Ishikawa (cell line): ENCODE results near the gene RIGI.

Experiments used
- CEBPB ChIP-seq: IDR thresholded peaks from 2 replicates; pipeline ENCODE4 v1.6.1; 2012
- EGR1 ChIP-seq: IDR thresholded peaks from 2 replicates; pipeline ENCODE4 v1.6.1; 2012
- EP300 ChIP-seq: IDR thresholded peaks from 2 replicates; pipeline ENCODE4 v1.6.1; 2012; ENCODE audit warnings: borderline replicate concordance
- FOXM1 ChIP-seq: IDR thresholded peaks from 2 replicates; pipeline ENCODE4 v1.6.1; 2012; ENCODE audit warnings: low read depth, borderline replicate concordance
- NFIC ChIP-seq: IDR thresholded peaks from 2 replicates; pipeline ENCODE4 v1.6.1; 2012
- RAD21 ChIP-seq: IDR thresholded peaks from 2 replicates; pipeline ENCODE4 v1.6.1; 2012; ENCODE audit warnings: low read depth
- TAF1 ChIP-seq: IDR thresholded peaks from 2 replicates; pipeline ENCODE4 v1.6.1; 2012; ENCODE audit warnings: low read depth, mild to moderate bottlenecking
- TCF12 ChIP-seq: IDR thresholded peaks from 2 replicates; pipeline ENCODE4 v1.6.1; 2012; ENCODE audit warnings: low read depth
- TEAD4 ChIP-seq: IDR thresholded peaks from 2 replicates; pipeline ENCODE4 v1.6.1; 2012
- USF1 ChIP-seq: IDR thresholded peaks from 2 replicates; pipeline ENCODE4 v1.6.1; 2012
- YY1 ChIP-seq: IDR thresholded peaks from 2 replicates; pipeline ENCODE4 v1.6.1; 2012; ENCODE audit warnings: low read depth
- ZBTB7A ChIP-seq: IDR thresholded peaks from 2 replicates; pipeline ENCODE4 v1.6.1; 2012; ENCODE audit warnings: low read depth
- TF ChIP-seq, protein P1 (sequence below): IDR thresholded peaks from 2 replicates; pipeline ENCODE4 v1.6.1; 2012; ENCODE audit warnings: low read depth, mild to moderate bottlenecking
- TF ChIP-seq, protein P2 (sequence below): IDR thresholded peaks from 2 replicates; pipeline ENCODE4 v1.6.1; 2012

Gene RIGI

GRCh38 chr9:32533816-32534215 is 7.8 kb upstream of the RIGI start:
- no peak for TF ChIP-seq USF1
- no peak for TF ChIP-seq NFIC
- TF ChIP-seq TAF1, result no peak
- no peak for TF ChIP-seq RAD21
- no peak for TF ChIP-seq TCF12
- TF ChIP-seq, protein P1, sequence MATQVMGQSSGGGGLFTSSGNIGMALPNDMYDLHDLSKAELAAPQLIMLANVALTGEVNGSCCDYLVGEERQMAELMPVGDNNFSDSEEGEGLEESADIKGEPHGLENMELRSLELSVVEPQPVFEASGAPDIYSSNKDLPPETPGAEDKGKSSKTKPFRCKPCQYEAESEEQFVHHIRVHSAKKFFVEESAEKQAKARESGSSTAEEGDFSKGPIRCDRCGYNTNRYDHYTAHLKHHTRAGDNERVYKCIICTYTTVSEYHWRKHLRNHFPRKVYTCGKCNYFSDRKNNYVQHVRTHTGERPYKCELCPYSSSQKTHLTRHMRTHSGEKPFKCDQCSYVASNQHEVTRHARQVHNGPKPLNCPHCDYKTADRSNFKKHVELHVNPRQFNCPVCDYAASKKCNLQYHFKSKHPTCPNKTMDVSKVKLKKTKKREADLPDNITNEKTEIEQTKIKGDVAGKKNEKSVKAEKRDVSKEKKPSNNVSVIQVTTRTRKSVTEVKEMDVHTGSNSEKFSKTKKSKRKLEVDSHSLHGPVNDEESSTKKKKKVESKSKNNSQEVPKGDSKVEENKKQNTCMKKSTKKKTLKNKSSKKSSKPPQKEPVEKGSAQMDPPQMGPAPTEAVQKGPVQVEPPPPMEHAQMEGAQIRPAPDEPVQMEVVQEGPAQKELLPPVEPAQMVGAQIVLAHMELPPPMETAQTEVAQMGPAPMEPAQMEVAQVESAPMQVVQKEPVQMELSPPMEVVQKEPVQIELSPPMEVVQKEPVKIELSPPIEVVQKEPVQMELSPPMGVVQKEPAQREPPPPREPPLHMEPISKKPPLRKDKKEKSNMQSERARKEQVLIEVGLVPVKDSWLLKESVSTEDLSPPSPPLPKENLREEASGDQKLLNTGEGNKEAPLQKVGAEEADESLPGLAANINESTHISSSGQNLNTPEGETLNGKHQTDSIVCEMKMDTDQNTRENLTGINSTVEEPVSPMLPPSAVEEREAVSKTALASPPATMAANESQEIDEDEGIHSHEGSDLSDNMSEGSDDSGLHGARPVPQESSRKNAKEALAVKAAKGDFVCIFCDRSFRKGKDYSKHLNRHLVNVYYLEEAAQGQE, result no peak
- no peak for TF ChIP-seq CEBPB
- no peak for TF ChIP-seq YY1
- no peak for TF ChIP-seq FOXM1
- TF ChIP-seq, protein P2, sequence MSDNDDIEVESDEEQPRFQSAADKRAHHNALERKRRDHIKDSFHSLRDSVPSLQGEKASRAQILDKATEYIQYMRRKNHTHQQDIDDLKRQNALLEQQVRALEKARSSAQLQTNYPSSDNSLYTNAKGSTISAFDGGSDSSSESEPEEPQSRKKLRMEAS, result no peak
- TF ChIP-seq ZBTB7A, result no peak

DNA sequence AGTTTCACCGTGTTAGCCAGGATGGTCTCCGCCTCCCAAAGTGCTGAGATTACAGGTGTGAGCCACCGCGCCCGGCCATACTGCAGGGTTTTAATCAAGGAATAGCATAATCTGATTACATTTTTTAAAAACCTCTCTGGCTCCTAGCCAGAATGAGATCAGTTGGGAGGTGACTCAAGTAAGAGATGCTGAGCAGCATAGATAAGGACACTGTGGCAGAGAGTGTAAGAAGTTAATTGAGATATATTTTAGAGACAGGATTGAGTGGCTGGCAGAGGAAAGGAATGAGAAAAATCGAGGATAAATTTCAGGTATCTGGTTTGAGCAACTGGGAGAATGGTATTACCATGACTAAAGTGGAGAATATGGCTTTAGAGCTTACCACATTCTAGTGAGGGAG is 7.3 kb upstream of the RIGI start:
- TF ChIP-seq NFIC, result no peak
- TF ChIP-seq FOXM1, result no peak
- no peak for TF ChIP-seq EGR1
- TF ChIP-seq CEBPB, result no peak

GRCh38 chr9:32526707-32527048 is 682 bp upstream of the RIGI start:
- TF ChIP-seq, protein P1, result no peak
- TF ChIP-seq CEBPB, result no peak
- no peak for TF ChIP-seq ZBTB7A
- no peak for TF ChIP-seq NFIC
- TF ChIP-seq EGR1, result no peak
- no peak for TF ChIP-seq RAD21
- TF ChIP-seq EP300, result no peak

GRCh38 chr9:32525709-32526030 is 326 bp downstream of the RIGI start:
- TF ChIP-seq YY1, result no peak
- no peak for TF ChIP-seq NFIC
- TF ChIP-seq ZBTB7A, result no peak
- TF ChIP-seq CEBPB, result no peak
- TF ChIP-seq, protein P2, result no peak
- no peak for TF ChIP-seq FOXM1
- TF ChIP-seq RAD21, result no peak
- no peak for TF ChIP-seq EGR1
- TF ChIP-seq TAF1, result no peak
- no peak for TF ChIP-seq USF1
- TF ChIP-seq TEAD4, result no peak
- TF ChIP-seq, protein P1, result no peak
- TF ChIP-seq TCF12, result no peak
- no peak for TF ChIP-seq EP300

- TF ChIP-seq TCF12 (peak; percentile 73; the same call in 1 of the 2 replicates), FOXM1 (peak; percentile 42; the same call in 1 of the 2 replicates), RAD21 (no peak), CEBPB (peak; percentile 91), TAF1 (no peak), EP300 (peak; percentile 56; the same call in 1 of the 2 replicates), NFIC (peak; percentile 71), TEAD4 (peak; percentile 78)
- TF ChIP-seq, protein P2, result no peak
Measured at GRCh38 chr9:32524892-32525708, 896 bp downstream of the RIGI start.
